ENCODE measurements around the gene CLN6. TPM values are rescaled to one million over a fixed set of nuclear protein-coding genes. Genes with fewer than 3 reads are reported as not detected.

The CLN6 gene
- total RNA-seq, 2 experiments from 2014 or later = 8.0 to 8.1 TPM

- no peaks in the 10 kb centered on the region for H3K27me3 ChIP-seq (ENCODE audit: control insufficient read depth in 1 of 2, insufficient read depth in 2 of 2, low read length in 2 of 2)
- Mint-ChIP-seq H3K9me3 (no peaks in the 10 kb centered on the region), H3K27me3 (no peaks in the 10 kb centered on the region), H3K27ac (no peak overlapping the region), H3K4me3 (no peak overlapping the region), H3K4me1 (ENCODE audit: low read depth) (no peaks in the 10 kb centered on the region), H3K36me3 (ENCODE audit: low read depth) (peaks cover 3% of the 10 kb centered on the region)
- ChIA-PET CTCF (no interaction called here), POLR2A (no interaction called here)
- ATAC-seq (ENCODE audit: poor library complexity) = no peak
- peaks cover 7% of the 10 kb centered on the region for H3K36me3 ChIP-seq (ENCODE audit: insufficient read depth, low read length)
- DNase-seq = no peak
- intact Hi-C loops (cut with DNase I, micrococcal nuclease) = no loop called here
- H3K9me3 ChIP-seq (ENCODE audit: control insufficient read depth in 1 of 2, insufficient read depth in 1 of 2, low read length in 2 of 2) = no peaks in the 10 kb centered on the region
- no peak overlapping the region for H3K27ac ChIP-seq (ENCODE audit: low read depth in 1 of 2, low read length in 2 of 2)
- H3K4me1 ChIP-seq (ENCODE audit: insufficient read depth, low read length) = no peaks in the 10 kb centered on the region
- H3K4me3 ChIP-seq (ENCODE audit: low read length) = no peak overlapping the region
- no peak for TF ChIP-seq CTCF (IDR thresholded peaks at IDR 0.05)
Measured at GRCh38 chr15:68218331-68218730, 11.2 kb downstream of the CLN6 start.

DNA sequence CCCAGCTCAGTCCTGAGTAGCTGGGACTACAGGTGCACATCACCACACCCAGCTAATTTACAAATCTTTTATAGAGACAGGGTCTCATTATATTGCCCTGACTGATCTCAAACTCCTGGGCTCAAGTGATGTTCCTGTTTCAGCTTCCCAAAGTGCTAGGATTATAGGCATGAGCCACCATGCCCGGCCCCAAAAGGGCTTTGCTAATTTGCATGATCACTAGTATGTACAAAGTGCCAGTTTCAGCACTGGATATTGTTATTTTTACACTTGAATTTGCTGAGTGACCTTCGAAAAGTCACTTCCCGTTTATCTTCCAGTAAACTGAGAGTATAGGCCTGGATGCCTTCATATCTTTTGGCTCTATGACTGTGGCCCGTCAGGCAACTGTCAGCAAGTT, 12.2 kb downstream of the CLN6 start:
- Mint-ChIP-seq H3K4me3 (no peak overlapping the region), H3K27me3 (no peaks in the 10 kb centered on the region), H3K9me3 (no peaks in the 10 kb centered on the region), H3K4me1 (ENCODE audit: low read depth) (no peaks in the 10 kb centered on the region), H3K36me3 (ENCODE audit: low read depth) (peaks cover 3% of the 10 kb centered on the region), H3K27ac (no peak overlapping the region)
- no peak for TF ChIP-seq CTCF (IDR thresholded peaks at IDR 0.05)
- Histone ChIP-seq H3K27ac (ENCODE audit: low read depth in 1 of 2, low read length in 2 of 2) (no peak overlapping the region), H3K4me3 (ENCODE audit: low read length) (no peak overlapping the region), H3K27me3 (ENCODE audit: control insufficient read depth in 1 of 2, insufficient read depth in 2 of 2, low read length in 2 of 2) (no peaks in the 10 kb centered on the region), H3K36me3 (ENCODE audit: insufficient read depth, low read length) (peaks cover 7% of the 10 kb centered on the region), H3K9me3 (ENCODE audit: control insufficient read depth in 1 of 2, insufficient read depth in 1 of 2, low read length in 2 of 2) (no peaks in the 10 kb centered on the region), H3K4me1 (ENCODE audit: insufficient read depth, low read length) (no peaks in the 10 kb centered on the region)
- CTCF ChIA-PET = no interaction called here
- intact Hi-C loops (cut with DNase I, micrococcal nuclease) = no loop called here
- no peak for DNase-seq
- POLR2A ChIA-PET = no interaction called here
- no peak for ATAC-seq (ENCODE audit: poor library complexity)

DNA sequence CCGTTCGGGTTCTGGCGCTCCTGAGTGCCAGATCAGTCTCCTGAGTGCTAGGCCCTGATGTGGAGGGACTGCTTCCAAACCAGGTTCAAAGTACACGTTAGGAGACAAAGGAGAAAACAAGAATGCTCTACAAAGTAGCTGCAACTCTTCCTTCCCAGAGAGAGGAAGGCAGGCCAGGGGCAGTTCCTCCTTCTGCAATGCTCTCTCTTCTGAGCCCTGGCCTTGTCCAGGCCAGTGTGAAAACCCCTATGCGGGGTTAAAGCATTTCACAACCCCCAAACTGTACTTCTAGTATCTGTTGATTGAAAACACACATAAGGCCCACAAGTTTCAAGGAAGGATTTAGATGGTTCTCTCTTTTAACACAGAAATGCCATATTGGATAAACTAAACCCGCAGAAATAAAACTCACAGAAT, 14.7 kb downstream of the CLN6 start:
- peaks cover 3% of the 10 kb centered on the region for H3K36me3 Mint-ChIP-seq (ENCODE audit: low read depth)
- H3K27ac Mint-ChIP-seq = no peak overlapping the region
- H3K4me3 ChIP-seq (ENCODE audit: low read length) = no peak overlapping the region
- TF ChIP-seq CTCF (IDR thresholded peaks at IDR 0.05) = no peak
- no peak overlapping the region for H3K4me3 Mint-ChIP-seq
- ChIA-PET POLR2A (no interaction called here), CTCF (no interaction called here)
- H3K27ac ChIP-seq (ENCODE audit: low read depth in 1 of 2, low read length in 2 of 2) = no peak overlapping the region
- H3K36me3 ChIP-seq (ENCODE audit: insufficient read depth, low read length) = peaks cover 11% of the 10 kb centered on the region
- H3K27me3 Mint-ChIP-seq = no peaks in the 10 kb centered on the region
- ATAC-seq (ENCODE audit: poor library complexity) (no peak), DNase-seq (no peak)
- peaks cover 2% of the 10 kb centered on the region for H3K4me1 Mint-ChIP-seq (ENCODE audit: low read depth)
- intact Hi-C loops (cut with DNase I, micrococcal nuclease) = no loop called here
- H3K4me1 ChIP-seq (ENCODE audit: insufficient read depth, low read length) = peaks cover 13% of the 10 kb centered on the region
- H3K9me3 ChIP-seq (ENCODE audit: control insufficient read depth in 1 of 2, insufficient read depth in 1 of 2, low read length in 2 of 2) = no peaks in the 10 kb centered on the region
- H3K27me3 ChIP-seq (ENCODE audit: control insufficient read depth in 1 of 2, insufficient read depth in 2 of 2, low read length in 2 of 2) = no peaks in the 10 kb centered on the region
- H3K9me3 Mint-ChIP-seq = no peaks in the 10 kb centered on the region
